ENCODE measurements around the gene LIM2. TPM values are rescaled to one million over a fixed set of nuclear protein-coding genes. Genes with fewer than 3 reads are reported as not detected.

LIM2 gene, protein sequence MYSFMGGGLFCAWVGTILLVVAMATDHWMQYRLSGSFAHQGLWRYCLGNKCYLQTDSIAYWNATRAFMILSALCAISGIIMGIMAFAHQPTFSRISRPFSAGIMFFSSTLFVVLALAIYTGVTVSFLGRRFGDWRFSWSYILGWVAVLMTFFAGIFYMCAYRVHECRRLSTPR
- total RNA-seq (2022; extraction: Qiagen RNA extraction; ENCODE audit: low read depth) = not detected in 5 replicates

GRCh38 chr19:51387924-51388389 is at the start of gene LIM2:
Gene LIM2 (minus strand): TSS chr19:51387974. CDS start chr19:51387443, 531 bp downstream.

GRCh38 chr19:51417107-51417809 is 29.5 kb upstream of the LIM2 start, which contains the start of gene SIGLEC10:
Gene SIGLEC10 (minus strand): TSS chr19:51417642. CDS start chr19:51417581, 61 bp downstream.

DNA sequence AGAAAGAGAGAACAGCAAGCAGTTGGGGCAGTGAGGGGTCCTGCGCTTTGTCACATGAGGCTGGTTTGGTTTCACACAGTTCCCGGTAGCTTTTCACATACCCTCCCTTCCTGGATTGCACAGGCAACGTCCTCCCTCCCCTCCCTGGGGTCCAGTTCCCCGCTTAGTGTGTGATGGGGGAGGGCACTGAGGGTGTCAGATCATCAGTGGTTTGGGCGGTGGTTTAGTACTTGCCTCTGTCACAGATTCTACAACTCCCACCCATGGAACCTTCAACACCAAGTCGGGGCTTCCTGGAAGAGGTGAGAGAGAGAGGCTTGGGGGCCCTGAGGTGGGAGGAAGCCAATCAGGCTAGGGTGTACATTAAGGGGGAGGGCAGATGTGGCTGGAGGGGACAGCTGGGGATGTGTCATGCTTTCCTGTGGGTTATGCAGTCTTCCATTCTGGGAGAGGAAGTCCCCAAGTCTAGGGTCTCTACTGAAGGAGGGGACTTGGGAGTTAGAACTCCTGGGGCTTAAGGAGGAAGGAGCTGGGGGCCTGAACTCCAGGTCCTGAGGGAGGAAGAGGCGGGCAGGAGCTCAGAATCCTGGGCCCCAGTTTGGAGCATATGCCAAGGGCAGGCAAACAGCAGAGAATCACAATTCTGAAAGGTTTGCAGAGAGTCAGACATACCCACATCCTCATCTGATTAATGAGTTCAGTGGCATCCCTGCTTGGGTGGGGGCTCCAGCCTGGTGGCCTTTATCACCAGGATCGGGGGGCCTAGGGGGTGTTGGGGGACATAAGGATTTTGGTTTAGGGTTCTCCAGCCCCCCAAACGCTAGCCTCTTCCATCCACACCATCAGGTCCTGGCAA is 14.9 kb downstream of the LIM2 start, which contains the start of gene NKG7:
Gene NKG7 (minus strand): TSS at position 6 of the 856 bp plus-strand sequence. CDS start 119 bp downstream, outside the sequence.

DNA sequence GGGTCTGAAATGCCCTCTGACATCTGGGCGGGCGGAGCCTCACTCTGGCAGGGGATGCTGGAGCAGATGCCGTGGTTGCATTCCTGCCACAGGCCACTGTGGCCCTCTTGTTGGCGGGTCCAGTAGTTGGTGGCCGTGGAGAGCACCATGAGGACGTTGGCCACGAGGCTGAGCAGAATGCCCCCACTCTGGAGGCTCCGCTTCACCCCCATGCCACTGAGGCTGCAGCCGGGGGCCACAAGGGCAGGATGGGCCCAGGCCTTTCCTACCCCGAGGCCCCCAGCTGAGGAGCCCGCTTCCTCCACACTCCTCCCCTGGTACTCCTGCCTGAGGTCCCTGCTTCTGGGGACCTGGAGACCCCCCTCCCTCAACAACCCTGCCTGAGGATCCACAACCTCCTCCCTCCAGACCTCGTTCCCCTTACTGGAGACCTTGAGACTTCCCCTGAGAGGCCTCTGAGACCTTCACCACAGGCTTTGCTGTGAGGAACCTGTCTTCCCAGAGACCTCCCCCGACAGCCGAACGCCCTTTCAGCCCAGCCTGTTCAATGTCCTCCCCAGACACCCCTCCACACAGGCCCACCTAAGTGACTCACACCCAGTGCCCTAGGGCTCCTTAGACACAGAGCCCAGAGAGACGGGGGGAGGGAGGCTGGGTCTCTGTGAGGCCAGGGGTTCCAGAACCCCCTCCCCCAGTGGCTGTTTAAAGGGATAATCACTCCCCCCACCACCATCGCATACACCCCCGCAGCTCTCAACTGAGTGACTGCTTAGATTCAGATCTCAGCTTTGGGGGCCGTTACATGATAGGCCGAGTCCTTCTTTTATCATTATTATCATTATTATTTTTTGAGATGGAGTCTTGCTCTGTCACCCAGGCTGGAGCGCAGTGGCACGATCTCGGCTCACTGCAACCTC is 19.1 kb downstream of the LIM2 start, which contains the start of gene CLDND2:
Gene CLDND2 (minus strand): TSS at position 638 of the 917 bp plus-strand sequence. CDS start 426 bp downstream, at position 212.

GRCh38 chr19:51365965-51366388 is 21.8 kb downstream of the LIM2 start, which contains the start of gene ETFB:
Gene ETFB (minus strand): TSS chr19:51366388. CDS start chr19:51366326, 62 bp downstream.

GRCh38 chr19:51341976-51342580 is 45.7 kb downstream of the LIM2 start, which contains the start of gene VSIG10L:
Gene VSIG10L (minus strand): TSS chr19:51342139. CDS start chr19:51342124, 15 bp downstream.

Other genes starting within 250 kb of the LIM2 start
- gene SIGLEC7, start 245.7 kb downstream of the LIM2 start, total RNA-seq (2022; extraction: Qiagen RNA extraction; ENCODE audit: low read depth) = not detected in 5 replicates
- gene CD33, start 162.9 kb downstream of the LIM2 start, total RNA-seq (2022; extraction: Qiagen RNA extraction; ENCODE audit: low read depth) = 0.12 to 0.49 TPM in 2 of 5 replicates, not detected in the others
- not detected in 5 replicates for gene SIGLECL1, start 136.9 kb downstream of the LIM2 start, total RNA-seq (2022; extraction: Qiagen RNA extraction; ENCODE audit: low read depth)
- 0.02 to 0.09 TPM (median 0.05 TPM) in 3 of 5 replicates, not detected in the others for gene IGLON5, start 76.3 kb downstream of the LIM2 start, total RNA-seq (2022; extraction: Qiagen RNA extraction; ENCODE audit: low read depth)
- 6.6 to 11.1 TPM (median 9.1 TPM) in 5 replicates for gene VSIG10L, start 45.8 kb downstream of the LIM2 start, total RNA-seq (2022; extraction: Qiagen RNA extraction; ENCODE audit: low read depth)
- 180 to 255 TPM (median 204 TPM) in 5 replicates for gene ETFB, start 21.6 kb downstream of the LIM2 start, total RNA-seq (2022; extraction: Qiagen RNA extraction; ENCODE audit: low read depth)
- gene CLDND2, start 19.0 kb downstream of the LIM2 start, total RNA-seq (2022; extraction: Qiagen RNA extraction; ENCODE audit: low read depth) = 5.1 to 9.3 TPM (median 7.5 TPM) in 5 replicates
- gene NKG7, start 15.3 kb downstream of the LIM2 start, total RNA-seq (2022; extraction: Qiagen RNA extraction; ENCODE audit: low read depth) = not detected in 5 replicates
- gene C19orf84, start 2.6 kb upstream of the LIM2 start, total RNA-seq (2022; extraction: Qiagen RNA extraction; ENCODE audit: low read depth) = not detected in 5 replicates
- 0.05 TPM in 1 of 5 replicates, not detected in the others for gene SIGLEC10, start 29.7 kb upstream of the LIM2 start, total RNA-seq (2022; extraction: Qiagen RNA extraction; ENCODE audit: low read depth)
- not detected in 5 replicates for gene SIGLEC8, start 70.5 kb upstream of the LIM2 start, total RNA-seq (2022; extraction: Qiagen RNA extraction; ENCODE audit: low read depth)
- not detected in 5 replicates for gene CEACAM18, start 90.6 kb upstream of the LIM2 start, total RNA-seq (2022; extraction: Qiagen RNA extraction; ENCODE audit: low read depth)
- gene SIGLEC12, start 113.8 kb upstream of the LIM2 start, total RNA-seq (2022; extraction: Qiagen RNA extraction; ENCODE audit: low read depth) = not detected in 5 replicates
- gene SIGLEC6, start 143.7 kb upstream of the LIM2 start, total RNA-seq (2022; extraction: Qiagen RNA extraction; ENCODE audit: low read depth) = not detected in 5 replicates
- gene ZNF175, start 183.3 kb upstream of the LIM2 start, total RNA-seq (2022; extraction: Qiagen RNA extraction; ENCODE audit: low read depth) = 3.7 to 5.9 TPM (median 4.2 TPM) in 5 replicates
- gene SIGLEC5, start 242.4 kb upstream of the LIM2 start, total RNA-seq (2022; extraction: Qiagen RNA extraction; ENCODE audit: low read depth) = not detected in 5 replicates